ENCODE results near the gene EPN3. TPM values are rescaled to one million over a fixed set of nuclear protein-coding genes. Genes with fewer than 3 reads are reported as not detected.
A peak's percentile ranks its signal among the peaks of the same experiment; 100 is the strongest.

Gene EPN3
- total RNA-seq, 1 donor from 2014 or later: 0.24 TPM

GRCh38 chr17:50557630-50558029, 25.1 kb downstream of the EPN3 start:
- no peak overlapping the region for H3K27ac ChIP-seq
- peaks cover 32% of the 10 kb centered on the region for H3K4me1 ChIP-seq
- H3K27ac Mint-ChIP-seq: no peak overlapping the region
- TF ChIP-seq EZH2phosphoT487 (IDR thresholded peaks at IDR 0.05): no peak
- TF ChIP-seq CTCF (IDR thresholded peaks at IDR 0.05): no peak
- TF ChIP-seq EZH2 (IDR thresholded peaks at IDR 0.05): no peak
- no peak overlapping the region for H3K4me3 ChIP-seq
- H3K4me1 Mint-ChIP-seq: peaks cover 30% of the 10 kb centered on the region
- H4K20me1 ChIP-seq (ENCODE audit: low read depth): peaks cover 26% of the 10 kb centered on the region
- no peak overlapping the region for H3K4me3 Mint-ChIP-seq
- DNase-seq (ENCODE audit: low spot score): no peak
- H3K36me3 ChIP-seq: no peaks in the 10 kb centered on the region
- no peak overlapping the region for H3K4me2 ChIP-seq
- H3K27me3 ChIP-seq: peaks cover 60% of the 10 kb centered on the region
- H3K9ac ChIP-seq: no peak overlapping the region
- H3K36me3 Mint-ChIP-seq: no peaks in the 10 kb centered on the region
- H3K79me2 ChIP-seq (ENCODE audit: low read depth): no peaks in the 10 kb centered on the region
- H3K9me3 ChIP-seq (ENCODE audit: low read depth): no peaks in the 10 kb centered on the region
- H3K9me3 Mint-ChIP-seq: no peaks in the 10 kb centered on the region
- H2AFZ ChIP-seq (replicated peaks): no peak overlapping the region
- H3F3A ChIP-seq (ENCODE audit: low read depth): peaks cover 44% of the 10 kb centered on the region
- peaks cover 35% of the 10 kb centered on the region for H3K27me3 Mint-ChIP-seq (ENCODE audit: insufficient read depth, low read depth)

DNA sequence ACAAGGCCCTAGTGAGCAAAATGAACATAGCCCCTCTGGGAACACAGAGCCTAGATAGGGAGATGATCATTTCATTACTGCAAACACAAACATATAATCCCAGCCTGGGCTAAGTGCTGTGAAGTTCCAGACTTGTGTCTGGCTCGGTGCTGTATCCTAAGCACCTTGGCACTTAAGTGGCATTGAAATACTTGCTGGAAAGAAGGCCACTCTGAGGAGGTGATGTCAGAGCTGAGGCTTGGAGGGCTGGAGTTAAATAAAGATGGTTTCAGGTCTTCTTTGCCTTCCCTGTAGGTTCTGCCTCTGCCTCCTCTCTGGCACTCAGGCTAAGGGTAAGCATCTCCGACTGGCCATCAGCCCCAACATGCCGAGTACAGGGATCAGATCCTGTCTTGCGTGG, 25.6 kb downstream of the EPN3 start:
- Histone ChIP-seq H3K27ac (no peak overlapping the region), H3K4me2 (peak overlapping the region; percentile 80), H3K4me1 (peaks cover 36% of the 10 kb centered on the region)

DNA sequence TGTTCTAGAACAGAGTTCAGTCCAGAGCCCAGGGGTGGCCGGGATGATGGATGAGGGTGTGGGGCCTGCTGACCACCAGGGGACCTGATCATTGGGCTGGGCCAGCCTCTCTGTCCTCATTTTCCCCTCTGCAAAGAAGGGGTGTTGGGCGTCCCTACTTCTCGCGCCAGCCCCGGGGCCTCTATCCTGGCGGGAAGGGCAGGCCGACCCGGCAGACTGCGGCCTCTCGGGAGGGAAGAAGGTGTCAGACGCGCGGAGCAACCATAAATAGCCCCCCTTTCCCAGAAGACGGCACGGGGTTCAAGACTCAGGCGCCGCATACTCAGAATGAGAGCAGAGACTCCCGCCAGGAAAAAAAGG, 26.0 kb downstream of the EPN3 start:
- peaks cover 46% of the 10 kb centered on the region for H3F3A ChIP-seq (ENCODE audit: low read depth)
- H2AFZ ChIP-seq (replicated peaks): no peak overlapping the region
- H3K9me3 ChIP-seq (ENCODE audit: low read depth): no peaks in the 10 kb centered on the region
- H3K36me3 Mint-ChIP-seq: no peaks in the 10 kb centered on the region
- H3K4me3 Mint-ChIP-seq: peak overlapping the region; percentile 93
- H3K27ac ChIP-seq: no peak overlapping the region
- H3K4me1 ChIP-seq: peaks cover 41% of the 10 kb centered on the region
- peak overlapping the region; percentile 80 for H3K4me2 ChIP-seq
- H3K27ac Mint-ChIP-seq: no peak overlapping the region
- no peaks in the 10 kb centered on the region for H3K36me3 ChIP-seq
- peak overlapping the region; percentile 86 for H3K4me3 ChIP-seq
- H3K79me2 ChIP-seq (ENCODE audit: low read depth): no peaks in the 10 kb centered on the region
- H3K4me1 Mint-ChIP-seq: peaks cover 37% of the 10 kb centered on the region
- H3K9me3 Mint-ChIP-seq: no peaks in the 10 kb centered on the region
- peaks cover 70% of the 10 kb centered on the region for H3K27me3 ChIP-seq
- H3K27me3 Mint-ChIP-seq (ENCODE audit: insufficient read depth, low read depth): peaks cover 38% of the 10 kb centered on the region
- DNase-seq (ENCODE audit: low spot score): no peak
- no peak overlapping the region for H3K9ac ChIP-seq
- TF ChIP-seq EZH2 (IDR thresholded peaks at IDR 0.05): no peak
- no peak for TF ChIP-seq EZH2phosphoT487 (IDR thresholded peaks at IDR 0.05)
- TF ChIP-seq CTCF (IDR thresholded peaks at IDR 0.05): no peak
- peaks cover 34% of the 10 kb centered on the region for H4K20me1 ChIP-seq (ENCODE audit: low read depth)

More for the DNA sequence above, 25.6 kb downstream of the EPN3 start:
- Histone ChIP-seq H3K79me2 (ENCODE audit: low read depth) (no peaks in the 10 kb centered on the region), H3F3A (ENCODE audit: low read depth) (peaks cover 46% of the 10 kb centered on the region), H2AFZ (replicated peaks) (no peak overlapping the region), H3K9me3 (ENCODE audit: low read depth) (no peaks in the 10 kb centered on the region), H4K20me1 (ENCODE audit: low read depth) (peaks cover 29% of the 10 kb centered on the region), H3K27me3 (peaks cover 65% of the 10 kb centered on the region), H3K9ac (no peak overlapping the region), H3K36me3 (no peaks in the 10 kb centered on the region), H3K4me3 (no peak overlapping the region)
- peaks cover 32% of the 10 kb centered on the region for H3K4me1 Mint-ChIP-seq
- peaks cover 34% of the 10 kb centered on the region for H3K27me3 Mint-ChIP-seq (ENCODE audit: insufficient read depth, low read depth)
- H3K9me3 Mint-ChIP-seq: no peaks in the 10 kb centered on the region
- no peak for DNase-seq (ENCODE audit: low spot score)
- H3K27ac Mint-ChIP-seq: no peak overlapping the region
- TF ChIP-seq EZH2 (IDR thresholded peaks at IDR 0.05): no peak
- no peak for TF ChIP-seq EZH2phosphoT487 (IDR thresholded peaks at IDR 0.05)
- TF ChIP-seq CTCF (IDR thresholded peaks at IDR 0.05): no peak
- H3K36me3 Mint-ChIP-seq: no peaks in the 10 kb centered on the region
- H3K4me3 Mint-ChIP-seq: peak overlapping the region; percentile 93
